Fibroblast of skin of scalp (primary cell): ENCODE data around the gene MVB12B.
A peak's percentile ranks its signal among the peaks of the same experiment; 100 is the strongest.

Experiments used
- DNase-seq: peaks from one replicate; pipeline ENCODE4 v3.0.0-alpha.2; 2013

Gene MVB12B

DNA sequence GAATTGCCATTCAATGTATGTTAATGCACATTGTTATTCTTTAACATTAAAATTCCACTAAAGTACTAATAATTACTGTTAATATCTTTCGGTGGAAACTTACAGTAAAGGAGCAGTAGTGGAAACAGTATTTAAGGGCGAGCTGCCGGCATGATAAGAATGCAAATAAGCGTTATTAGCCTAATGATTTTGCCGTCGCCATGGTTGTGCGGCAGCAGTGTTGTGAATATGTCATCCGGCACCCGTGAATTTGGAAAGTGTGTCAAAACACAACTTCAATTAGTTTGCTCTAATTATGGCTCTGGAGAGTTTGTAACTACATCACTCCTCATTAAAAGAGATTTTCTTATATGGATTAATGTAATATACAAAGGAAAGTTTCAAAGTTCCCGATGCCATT lies 81.4 kb downstream of the MVB12B start:
- no peak for DNase-seq

DNA sequence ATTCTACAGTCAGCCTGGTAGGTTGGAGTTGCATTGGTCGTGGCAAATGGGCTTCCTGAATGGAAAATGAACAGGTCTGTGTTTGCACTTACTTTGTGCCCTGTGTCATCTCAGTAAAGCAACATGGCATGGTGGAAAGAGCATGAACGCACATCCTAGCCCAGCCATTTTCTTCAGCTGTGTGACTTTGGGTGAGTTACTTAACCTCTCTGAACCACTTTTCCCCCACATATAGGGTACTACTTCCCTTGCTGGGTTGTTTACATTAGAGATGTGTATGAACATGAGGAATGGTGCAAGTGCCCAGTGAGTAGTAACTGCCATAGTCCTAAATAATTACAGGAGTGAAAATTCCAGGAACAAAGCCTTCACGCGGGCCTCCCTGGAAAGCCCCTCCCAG lies 83.6 kb downstream of the MVB12B start:
- DNase-seq = no peak

DNA sequence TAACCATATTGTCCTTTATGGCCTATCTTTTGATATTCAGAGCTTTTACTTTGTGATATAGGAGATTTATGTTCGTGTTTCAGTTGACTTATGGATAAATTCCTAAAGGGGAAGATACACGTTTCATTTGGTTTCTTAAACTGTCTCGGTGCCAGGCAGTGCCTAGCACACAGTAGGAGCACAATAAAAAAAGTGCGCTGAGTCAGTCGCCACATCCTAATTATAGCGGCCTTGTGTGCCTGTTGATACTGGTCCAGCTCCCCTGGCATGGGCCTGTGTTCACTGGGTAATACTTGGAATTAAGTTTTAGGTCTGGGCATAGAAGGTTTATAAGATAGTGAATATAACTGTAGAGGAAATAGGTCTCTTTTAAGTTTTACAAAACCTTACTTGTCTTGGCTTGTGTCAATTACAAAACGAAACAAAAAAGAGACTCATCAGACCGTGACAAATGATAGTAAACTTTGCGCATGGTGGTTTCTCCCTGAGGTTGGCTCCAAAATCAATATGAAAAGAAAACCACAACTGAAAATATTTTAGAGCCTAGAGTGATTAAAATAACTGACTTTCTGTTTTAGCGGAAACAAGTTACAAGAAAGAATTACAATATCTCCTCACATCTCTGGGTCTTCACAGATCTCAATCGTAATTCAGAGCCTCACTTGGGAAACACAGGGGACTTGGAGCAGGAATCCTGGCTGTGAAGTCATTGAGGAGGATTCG lies 84.8 kb downstream of the MVB12B start:
- peak; percentile 37 for DNase-seq

DNA sequence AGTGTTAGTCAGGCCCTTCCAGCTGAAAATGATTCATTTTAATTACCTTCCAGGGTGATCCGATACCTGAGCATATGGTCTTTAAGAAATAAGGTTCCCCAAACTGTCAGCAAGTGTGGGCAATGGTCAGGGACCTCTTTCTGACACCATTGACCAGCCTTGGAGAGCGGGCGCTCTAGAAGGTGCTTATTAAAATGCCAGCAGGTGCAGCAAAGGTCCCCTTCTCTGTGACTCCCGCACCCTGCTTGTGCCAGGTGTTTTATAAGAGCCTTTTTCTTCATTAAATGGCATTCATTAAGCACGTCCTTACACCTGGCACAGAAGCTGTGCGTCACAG lies 85.3 kb downstream of the MVB12B start:
- no peak for DNase-seq

DNA sequence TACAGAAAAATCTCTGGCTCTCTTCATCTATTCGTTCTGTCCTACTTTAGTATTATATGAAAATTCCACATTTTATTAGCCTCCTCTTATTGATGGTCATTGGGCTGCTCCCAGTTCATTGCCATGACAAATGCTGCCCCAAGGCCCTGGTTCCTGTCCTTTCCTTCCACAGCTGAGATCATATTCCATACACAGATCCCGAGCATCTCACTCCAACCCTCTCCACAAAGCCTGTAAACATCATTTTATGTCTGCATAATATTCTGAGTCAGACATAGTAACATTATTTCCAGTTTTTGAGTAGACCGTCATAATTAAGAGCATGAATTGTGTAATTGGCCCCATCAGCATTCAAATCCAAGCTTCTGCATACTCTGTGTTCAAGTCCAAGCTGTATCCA lies 86.3 kb downstream of the MVB12B start:
- no peak for DNase-seq

DNA sequence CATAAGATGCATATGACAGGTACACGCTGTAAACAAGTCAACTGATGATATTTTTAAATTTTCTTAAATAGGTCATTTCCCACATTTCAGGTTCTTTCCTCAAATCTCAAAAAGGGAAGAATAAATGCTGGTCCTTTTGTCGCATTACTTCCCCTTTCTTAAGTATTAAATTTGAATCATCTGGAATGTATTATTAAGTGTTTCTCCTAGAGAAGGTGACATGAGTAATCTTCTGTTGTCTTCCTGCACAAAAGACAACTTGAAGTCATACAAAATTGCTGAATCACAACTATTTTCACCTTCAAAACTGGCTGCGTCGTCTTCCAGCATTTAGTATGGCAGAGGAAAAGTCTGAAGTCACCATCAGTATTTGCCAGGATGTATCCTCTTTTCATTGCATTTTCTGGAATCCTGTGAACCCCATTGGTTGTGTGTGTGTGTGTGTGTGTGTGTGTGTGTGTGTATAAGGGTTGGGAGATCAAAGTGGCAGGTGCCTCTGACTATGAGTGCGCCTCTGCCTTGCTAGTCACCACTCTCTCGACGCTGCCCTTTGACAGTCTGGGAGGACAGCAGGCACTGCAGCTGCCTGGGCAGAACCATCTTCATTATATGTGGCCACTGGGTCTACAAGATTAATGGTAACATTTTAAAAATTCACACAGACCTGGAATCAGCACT lies 86.9 kb downstream of the MVB12B start:
- no peak for DNase-seq

DNA sequence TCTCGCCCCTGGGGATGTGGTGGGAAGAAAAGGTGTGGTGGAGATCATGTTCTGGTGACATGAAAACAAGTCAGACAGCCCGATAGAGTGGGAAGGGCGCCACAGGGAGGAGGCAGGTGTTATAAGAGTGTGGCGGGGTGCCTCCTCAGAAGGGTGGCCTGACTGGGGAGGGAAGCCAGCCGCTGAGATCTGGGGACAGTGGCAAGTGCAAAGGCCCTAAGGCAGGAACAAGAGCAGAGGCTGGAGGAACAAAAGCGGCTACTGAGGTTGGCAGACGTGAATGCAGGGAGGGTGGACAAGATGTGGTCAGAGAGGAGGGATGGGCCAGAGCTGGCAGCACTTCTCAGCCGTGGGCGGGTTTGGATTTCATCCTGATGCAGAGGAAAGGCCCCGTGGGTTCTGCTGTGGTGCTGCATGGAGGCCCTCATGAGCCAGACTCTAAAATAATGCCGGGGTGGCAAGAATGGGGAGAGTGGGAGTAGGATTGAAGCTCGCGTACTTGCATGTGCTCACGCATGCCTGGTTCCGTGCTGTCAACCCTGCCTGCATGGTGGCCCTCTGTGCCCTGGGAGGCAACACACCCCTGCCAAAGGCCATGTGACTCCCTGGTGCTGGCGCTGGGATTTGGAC lies 89.2 kb downstream of the MVB12B start:
- DNase-seq = no peak

DNA sequence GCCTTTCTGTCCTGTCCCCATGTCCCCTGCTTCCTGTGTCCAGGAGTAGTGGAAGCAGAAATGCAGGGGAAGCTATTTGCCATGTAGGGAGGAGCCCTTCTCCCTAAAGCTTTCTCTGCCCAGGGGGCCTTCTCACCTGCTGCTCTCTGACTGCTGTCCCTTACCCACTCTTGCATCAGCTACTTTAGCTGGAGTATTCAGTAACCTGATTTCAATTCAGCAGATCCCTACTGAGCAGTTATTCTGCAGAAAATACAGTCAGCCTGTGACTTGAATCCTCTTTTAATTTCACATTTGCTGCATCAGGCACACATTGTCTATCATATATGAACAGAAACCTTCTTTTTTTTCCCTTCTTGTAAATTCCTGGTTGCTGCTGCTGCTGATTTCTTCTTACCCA lies 90.4 kb downstream of the MVB12B start:
- no peak for DNase-seq

DNA sequence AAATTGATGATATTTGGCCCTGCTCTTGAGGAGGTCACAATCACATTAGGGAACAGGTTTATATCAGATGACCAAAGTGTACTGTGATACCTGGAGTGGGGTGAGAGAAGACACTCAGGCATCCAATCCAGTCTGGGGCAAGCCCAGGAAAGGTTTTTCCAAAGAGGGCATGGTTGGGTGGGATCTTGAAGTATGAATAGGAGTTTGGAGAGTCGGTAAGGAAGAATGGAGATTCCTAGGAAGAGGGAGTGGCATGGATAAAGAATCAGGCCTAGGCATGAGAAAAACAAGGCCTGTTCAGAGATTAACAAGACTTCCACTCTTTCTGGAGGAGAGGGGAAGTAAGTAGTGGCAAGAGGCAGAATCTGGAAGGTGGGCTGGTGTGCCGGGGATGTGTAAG lies 91.1 kb downstream of the MVB12B start:
- DNase-seq = no peak

DNA sequence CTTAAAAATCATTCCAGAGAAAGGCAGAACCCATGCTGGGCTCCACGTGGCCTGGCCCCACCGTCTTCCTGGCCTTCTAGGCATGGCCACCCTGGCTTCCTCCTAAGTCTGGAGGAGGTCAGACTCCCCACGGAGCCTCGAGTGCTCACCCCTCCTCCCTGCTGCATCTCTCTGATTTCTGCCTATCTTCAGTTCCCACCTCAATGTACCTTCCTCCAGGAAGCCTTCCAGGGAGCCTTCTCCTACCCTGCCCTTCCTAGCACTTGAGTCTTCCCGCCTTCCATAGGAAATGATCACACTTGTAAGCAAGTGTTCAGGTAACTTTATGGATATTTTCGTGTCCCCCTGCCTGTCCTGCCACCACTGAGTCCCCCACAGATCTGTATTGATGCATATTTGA lies 92.0 kb downstream of the MVB12B start:
- DNase-seq = no peak

DNA sequence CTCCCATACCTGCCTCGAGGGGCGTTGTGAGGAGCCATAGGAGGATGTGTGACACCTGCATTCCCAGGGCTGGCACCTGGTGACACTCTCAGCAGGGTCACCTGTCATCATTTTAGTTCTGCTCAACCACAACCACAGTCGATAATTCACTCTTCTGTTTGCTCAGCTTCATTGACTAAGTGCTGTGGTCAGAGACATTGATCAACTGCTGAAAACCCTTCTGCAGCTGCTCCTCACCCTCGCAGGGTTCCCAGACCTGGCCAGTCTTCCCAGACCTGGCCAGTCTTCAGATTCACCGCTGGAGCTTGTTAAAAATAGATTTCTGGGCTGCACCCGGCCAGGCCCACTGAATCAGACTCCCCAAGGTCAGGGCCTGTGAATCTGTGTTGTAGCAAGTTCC lies 92.8 kb downstream of the MVB12B start:
- DNase-seq = no peak

DNA sequence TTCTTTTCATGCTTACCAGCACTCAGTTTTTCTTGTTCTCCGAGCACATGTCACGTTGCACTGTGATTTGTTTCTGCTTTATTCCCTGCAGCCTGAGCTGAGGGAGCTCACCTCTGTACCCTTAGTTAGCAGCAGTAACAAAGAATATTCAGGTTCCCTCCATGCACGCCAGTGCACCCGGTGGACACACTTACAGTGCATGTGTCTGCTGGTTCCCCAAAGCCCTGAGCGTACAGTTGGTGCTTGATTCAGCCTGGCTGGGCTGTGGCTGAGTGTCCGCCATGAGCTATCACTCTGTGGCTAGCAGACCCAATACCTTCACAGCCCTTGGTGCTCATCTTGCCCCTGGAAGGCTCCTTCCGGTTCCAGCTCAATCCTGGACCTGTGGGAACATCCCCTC lies 93.5 kb downstream of the MVB12B start:
- DNase-seq = no peak

DNA sequence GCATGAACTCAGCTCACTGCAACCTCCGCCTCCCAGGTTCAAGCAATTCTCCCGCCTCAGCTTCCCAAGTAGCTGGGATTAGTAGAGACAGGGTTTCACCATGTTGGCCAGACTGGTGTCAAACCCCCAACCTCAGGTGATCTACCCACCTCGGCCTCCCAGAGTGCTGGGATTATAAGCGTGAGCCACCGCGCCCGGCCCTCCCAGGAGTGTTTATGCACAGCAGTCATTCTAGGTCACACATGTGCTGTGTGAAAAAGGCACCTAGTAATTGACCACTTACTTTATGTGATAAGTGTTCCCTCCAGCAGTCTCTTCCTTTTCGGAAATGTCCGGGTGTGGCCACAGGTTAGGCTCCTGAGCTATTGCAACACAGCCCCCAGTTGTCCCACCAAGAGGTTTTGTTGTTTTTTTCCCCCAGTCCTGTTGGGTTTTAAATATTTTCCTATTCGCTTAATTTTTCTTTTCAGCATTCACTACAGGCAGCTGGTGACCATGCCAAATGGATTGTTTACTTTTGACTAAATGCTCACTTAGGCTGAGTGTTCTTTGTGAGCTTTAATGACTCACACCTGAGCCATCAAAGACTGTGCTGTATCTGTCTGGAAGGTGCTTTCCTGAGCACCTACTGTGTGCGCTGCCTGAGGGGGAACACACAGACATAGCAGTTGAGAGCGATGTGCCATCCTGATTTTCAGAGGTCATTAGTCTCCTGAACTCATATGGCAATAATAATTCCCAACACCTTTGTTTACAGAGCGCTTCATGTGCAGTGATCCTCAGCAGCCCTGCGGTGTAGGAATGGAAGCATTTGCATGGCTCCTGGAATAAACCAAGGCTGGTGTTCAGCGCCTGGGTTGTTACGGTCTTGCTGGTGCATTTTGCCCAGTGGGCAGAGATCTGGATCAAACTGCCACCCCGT lies 94.3 kb downstream of the MVB12B start:
- DNase-seq = no peak

DNA sequence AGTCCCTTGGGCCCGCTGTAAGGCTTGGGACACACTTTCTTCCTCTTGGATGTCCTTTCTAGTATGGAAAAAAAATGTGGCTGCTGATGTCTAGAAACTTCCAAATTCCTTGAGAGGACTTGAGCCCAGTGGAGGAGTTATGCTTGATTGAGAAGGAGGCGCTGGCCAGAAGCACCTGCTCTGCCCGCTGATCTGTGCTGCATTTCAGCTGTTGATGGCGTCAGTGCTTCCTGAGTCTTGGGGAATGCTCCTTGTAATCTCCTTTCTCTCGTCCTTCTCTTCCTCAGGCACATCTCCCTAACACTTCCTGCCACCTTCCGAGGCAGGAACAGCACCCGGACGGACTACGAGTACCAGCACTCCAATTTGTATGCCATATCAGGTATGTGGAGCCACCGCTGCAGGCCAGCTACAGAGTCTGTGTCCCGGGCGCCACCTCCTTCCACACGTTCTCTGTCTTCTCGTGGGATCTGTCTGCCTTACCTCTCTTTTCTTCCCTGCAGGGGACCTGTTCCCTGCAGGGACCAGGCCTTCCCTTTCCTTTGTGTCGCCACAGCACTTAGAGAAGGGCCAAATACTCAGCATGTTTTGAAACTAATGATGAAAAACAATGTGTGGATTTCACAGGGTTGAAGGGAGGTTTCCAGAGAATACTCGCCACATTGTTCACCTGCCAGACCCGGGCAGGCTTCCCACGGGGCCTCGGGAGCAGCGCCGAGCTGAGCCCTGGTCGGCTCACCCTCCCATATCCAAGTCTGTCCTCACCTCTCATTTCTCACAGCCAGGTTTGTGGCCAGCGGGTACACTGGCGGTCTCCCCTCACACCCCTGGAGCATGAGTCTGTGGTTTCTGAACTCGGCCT lies 95.2 kb downstream of the MVB12B start:
- DNase-seq = no peak

DNA sequence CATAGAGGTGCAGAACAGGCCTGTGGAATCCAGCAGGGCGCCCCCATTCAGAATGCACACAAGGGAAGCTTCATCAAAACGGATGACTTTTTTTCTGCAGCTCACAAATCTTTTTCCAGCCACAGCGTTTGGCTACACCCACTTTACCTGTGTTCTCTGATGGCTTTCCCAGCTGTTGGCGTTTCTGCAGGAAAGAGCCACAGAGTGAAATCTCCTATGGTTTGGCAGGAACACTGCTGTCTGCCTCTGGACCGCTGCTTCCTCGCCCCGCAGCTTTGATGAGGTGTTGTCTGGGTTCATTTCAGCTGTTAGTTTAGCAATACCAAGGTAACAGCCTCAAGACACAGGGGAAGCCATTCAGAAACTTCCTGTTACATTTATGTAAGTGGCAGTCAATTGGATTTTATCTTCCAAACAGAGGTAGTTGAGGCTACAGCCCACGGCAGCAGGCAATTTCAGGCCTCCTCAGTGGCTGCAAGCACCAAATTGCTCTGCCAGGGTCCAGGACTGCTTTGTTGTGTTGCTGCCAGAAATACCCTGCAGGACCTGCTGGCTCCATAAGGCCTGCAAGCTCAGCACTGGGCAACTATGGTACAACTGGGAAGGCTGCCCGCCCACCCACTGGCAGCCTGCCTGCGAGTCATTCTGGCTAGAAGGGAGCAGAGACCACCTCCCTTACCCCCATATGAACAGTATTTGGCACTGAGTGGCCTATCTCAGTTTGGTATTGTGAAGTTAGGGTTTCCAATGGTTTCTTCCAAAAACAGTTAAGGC lies 96.7 kb downstream of the MVB12B start:
- no peak for DNase-seq

DNA sequence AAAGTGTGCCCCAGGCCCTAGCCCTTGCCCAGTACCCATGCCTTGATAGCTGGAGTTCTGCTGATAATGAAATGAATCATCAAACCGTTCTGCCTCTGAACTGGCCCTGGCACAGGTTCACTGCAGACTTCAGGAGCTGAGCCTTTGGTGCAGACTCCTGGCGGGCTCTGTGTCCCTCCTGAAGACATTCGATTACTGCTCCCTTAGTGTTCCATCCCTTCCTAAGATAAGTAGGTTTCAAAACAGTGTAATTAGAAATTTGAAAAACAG lies 97.2 kb downstream of the MVB12B start:
- DNase-seq = no peak

DNA sequence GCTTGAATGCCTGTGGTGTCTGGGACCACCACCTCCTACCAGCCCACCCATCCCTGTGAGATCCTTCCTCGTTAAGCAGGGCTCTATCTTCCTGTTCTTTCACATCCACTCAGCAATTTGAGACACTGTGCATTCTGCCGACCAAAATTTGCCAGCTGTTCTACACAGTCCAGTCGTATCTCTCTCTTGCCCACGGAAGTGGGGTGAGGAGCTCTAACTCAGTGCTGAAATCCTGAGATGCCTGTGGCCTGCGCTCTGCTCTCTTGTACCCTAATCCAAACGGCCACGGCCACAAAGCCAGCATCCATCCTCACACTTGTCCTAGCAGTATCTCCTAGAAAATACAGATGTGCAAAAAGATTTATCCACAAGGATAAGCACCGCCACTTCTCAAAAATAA lies 97.9 kb downstream of the MVB12B start:
- no peak for DNase-seq

DNA sequence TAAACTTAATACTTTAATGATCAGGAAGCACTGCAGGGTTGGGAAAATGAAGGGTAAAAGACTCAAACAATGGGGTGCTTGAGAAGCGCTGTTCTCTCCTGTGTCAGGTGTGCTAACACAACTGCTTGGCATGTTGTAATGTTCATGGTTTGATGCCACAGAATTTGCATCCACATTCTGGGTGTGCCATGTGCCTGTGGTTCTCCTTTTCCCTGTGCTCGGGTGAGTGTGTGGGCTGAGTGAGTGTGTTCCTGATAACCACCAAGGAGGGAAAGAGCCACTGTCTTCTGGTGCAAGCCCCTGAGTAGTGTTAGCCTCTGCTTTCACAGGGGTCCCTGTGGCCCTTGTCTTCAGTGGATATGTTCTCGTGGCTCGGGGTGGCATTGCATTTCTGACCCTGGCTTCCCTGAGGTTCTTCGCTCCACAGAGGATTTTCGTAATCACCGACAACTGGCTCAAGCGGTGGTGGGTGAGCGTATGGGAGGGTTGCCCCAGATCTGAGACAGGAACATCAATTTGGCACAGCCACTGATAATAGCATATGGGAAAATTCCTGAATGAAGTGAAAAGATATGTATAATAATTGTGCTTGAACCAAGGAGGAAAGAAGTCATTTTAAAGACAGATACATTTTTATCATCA lies 102.0 kb downstream of the MVB12B start:
- no peak for DNase-seq

DNA sequence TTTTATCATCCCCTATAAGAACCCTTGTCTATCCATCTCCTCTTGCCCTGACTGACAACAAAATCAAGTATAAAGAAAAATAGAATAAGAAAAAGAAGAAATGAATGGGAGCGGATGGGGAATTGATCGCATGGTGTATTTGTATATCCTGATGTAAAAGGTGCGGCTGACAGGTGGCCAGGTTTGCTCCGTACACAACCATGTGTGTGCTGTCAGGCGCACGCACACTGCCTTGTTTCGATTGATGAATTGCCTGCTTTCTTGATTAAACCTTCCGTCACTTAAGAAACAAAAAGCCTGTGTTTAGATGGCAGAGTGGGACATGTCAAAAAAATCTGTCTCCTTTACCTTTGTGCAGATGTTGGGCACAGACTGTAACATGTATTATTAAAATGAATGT lies 102.6 kb downstream of the MVB12B start:
- DNase-seq = no peak

DNA sequence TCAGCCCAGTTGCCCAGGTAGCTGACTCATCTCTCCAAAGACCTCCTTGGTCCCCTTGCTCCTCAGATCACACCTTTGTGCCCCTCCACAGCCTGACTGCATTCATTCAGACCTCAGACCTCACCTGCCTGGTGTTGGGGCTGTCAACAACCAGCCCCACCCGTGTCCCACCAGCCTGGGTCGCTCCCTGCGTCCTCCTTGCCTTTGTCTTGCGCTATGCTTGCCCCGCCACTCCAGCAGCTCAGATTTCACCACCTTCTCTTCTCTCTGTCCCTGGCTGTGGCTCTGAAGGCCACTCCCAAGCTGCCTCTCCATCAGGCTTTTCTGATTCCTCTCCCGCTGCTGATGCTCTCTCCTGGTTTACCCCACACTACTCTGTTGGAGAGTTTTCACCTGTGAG lies 103.5 kb downstream of the MVB12B start:
- no peak for DNase-seq

DNA sequence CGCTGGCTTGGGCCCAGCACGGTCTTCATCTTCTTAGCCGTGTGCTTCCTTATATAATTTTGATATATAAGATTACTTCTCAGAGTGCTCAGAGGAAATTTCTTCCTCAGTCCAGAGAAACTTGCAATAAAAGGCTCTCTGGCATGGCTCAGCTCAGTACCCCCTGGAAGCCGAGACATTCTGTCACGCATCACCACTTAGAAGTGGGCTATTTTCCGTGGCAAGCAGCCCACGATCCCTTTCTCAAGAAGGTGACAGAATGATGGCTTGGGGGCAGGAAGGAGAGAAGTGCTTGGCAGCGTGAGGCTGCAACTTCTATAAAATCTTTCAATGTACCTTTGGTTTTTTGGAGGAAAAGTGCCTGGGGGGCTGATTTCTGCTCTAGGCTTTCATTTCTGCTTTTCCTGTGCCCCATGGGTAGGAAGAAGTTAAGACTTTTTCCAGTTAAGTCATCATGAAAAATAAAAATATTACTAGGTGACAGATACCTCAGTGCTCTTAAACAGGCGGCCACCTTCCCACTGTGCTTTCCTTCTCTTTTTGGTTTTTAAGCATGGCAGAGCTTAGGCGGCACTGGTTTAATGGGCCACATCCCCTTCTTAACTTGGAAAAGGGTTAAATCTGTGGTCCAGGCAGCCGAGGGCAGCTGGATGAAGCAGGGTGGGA lies 104.6 kb downstream of the MVB12B start:
- DNase-seq = no peak
